HL-60/S4 treated with retinoic acid at 250 ng/mL for 4 days and 3 days (cell line): ENCODE results near the gene E2F2.

Experiments used
- in situ Hi-C: fragments of 300-500 bp; cut with MboI; formaldehyde crosslinking; loops from 2 replicates; pipeline ENCODE4 v1.7.0; 2022; ENCODE audit warnings: low sequenced_read_pairs

The E2F2 gene, protein sequence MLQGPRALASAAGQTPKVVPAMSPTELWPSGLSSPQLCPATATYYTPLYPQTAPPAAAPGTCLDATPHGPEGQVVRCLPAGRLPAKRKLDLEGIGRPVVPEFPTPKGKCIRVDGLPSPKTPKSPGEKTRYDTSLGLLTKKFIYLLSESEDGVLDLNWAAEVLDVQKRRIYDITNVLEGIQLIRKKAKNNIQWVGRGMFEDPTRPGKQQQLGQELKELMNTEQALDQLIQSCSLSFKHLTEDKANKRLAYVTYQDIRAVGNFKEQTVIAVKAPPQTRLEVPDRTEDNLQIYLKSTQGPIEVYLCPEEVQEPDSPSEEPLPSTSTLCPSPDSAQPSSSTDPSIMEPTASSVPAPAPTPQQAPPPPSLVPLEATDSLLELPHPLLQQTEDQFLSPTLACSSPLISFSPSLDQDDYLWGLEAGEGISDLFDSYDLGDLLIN

GRCh38 chr1:23530747-23531561 lies at the start of gene E2F2:
TSS of gene E2F2 (minus strand) at chr1:23531233. CDS start at chr1:23530793, 440 bp downstream.
- in situ Hi-C loops, result no loop called here

DNA sequence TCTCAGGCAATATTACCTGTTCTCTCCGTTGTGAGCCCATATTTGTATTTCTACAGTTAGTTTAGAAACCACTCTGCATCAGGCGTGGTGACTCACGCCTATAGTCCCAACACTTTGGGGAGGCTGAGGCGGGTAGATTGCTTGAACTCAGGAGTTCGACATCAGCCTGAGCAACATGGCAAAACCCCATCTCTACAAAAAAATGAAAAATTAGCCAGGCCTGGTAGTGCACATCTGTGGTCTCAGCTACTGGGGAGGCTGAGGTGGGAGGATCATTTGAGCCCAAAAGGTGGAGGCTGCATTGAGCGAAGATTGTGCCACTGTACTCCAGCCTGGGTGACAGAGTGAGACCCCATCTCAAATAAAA lies 47.9 kb upstream of the E2F2 start:
- in situ Hi-C loops, result no loop called here

DNA sequence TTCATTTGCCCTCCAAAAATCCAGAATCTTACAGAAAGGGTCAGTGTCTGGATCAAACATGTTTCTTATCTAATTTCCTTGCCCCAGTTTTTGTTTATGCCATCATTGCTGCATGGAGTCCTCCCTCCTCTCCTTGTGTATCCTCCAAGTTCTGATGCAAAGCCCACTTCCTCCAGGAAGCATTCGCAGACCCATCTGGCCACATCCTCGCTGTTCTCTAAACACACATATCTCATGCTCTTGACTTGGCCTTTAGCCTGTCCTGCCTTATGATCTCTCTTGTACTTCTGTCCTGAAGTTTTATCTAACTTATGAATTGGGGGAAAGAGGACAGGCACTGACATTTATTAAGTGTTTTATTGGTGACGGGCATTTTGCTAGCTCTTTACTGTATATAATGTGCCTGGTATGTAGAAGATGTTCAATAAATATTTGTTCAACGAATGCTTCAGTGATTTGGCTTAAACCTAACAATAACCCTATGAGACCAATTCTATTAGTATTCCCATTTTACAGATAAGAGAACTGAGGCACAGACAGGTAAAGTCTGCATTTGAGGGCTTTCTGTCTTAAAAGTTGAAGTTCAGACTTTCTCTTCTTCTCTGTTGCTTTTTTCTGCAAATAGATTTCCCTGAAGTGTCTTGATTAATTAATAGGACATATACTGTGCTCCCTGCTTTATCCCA lies 47.4 kb upstream of the E2F2 start:
- in situ Hi-C loops, result no loop called here

DNA sequence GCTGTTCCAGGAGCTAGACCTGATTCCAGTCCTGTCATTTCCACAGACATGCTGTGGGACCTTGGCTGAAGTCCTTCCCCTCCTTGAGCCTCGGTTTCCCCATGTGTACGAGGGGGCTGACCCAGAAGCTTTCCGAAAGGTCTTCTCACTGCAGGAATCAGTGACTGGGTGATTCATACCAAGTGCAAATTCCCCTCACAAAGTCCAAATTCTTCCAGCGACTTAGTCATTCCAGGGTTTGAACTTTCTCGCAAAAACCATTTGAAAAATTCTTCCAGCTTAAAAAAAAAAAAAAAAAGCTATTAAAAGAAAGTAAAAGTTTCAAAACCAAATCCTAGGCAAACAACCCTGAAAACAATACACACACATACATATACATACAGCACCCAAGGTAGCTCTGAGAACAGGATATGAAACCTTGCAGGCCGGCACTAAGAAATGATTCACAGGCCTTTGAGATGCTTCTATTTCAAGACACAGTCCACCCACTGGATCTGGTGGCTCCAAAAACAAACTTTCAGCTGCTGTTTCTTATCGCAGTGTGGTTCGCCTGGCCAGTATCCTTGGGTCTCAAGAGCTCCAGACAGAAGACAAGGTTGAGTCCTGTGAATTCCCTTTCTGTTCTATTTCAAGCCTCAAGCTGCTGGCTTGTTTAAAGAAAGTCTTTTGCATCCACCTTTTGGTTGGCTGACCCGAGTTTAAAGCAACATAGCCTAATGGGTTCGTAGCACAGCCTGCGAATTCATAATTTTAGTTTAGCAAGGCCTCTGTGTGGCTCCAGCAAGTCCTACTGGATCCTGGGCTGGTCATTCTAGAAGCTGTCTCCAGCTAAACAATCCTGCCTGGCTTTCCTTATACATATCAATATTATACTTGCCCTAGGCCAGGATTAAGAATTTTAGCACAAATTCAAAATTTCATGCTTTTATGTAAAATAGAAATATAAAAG lies 46.3 kb upstream of the E2F2 start:
- in situ Hi-C loops, result no loop called here

GRCh38 chr1:23576338-23577055 lies 45.5 kb upstream of the E2F2 start:
- in situ Hi-C loops, result no loop called here

DNA sequence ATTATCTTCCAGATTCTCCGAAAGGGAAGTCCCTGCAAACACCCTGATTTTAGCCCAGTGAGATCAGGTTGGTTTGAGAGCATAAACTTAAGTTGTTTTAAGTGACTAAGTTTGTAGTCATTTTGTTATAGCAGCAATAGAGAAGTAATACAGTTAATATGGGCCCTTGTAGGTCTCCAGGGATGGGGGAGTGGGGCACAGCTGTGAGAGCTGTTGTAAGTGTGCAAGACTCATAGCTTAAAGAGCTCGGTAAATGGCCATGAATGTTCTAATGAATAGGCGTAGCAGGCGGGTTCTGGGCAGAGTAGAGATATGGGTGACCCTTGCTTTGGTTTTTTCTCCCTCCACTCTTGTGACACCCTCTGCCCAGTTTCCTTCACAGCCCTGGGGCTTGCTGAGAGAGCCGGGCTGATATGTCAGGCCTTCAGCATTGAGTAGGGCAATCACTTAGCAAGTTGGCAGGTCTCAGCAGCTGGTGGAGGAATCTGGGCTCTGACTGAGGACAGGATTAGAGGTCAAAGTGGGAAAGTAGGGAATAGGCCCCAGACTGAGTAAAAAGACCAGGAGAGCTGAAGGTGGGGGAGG lies 44.3 kb upstream of the E2F2 start:
- in situ Hi-C loops, result no loop called here

GRCh38 chr1:23574265-23574754 lies 43.3 kb upstream of the E2F2 start:
- in situ Hi-C loops, result no loop called here

- in situ Hi-C loops, result no loop called here
Measured at GRCh38 chr1:23573574-23574182, 42.6 kb upstream of the E2F2 start.

DNA sequence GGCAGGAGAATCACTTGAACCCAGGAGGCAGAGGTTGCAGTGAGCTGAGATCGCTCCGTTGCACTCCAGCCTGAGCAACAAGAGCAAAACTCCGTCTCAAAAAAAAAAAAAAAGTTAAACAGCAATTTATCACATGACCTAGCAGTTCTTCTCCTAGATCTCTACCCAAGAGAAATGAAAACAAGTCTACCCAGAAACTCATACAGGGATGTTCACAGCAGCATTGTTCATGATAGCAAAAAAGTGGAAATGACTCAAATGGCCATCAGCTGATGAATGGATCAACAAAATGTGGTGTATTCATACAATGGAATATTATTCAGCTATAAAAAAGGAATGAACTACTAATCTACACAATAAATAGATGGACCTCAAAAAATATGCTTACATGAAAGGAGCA lies 40.4 kb upstream of the E2F2 start:
- in situ Hi-C loops, result no loop called here

DNA sequence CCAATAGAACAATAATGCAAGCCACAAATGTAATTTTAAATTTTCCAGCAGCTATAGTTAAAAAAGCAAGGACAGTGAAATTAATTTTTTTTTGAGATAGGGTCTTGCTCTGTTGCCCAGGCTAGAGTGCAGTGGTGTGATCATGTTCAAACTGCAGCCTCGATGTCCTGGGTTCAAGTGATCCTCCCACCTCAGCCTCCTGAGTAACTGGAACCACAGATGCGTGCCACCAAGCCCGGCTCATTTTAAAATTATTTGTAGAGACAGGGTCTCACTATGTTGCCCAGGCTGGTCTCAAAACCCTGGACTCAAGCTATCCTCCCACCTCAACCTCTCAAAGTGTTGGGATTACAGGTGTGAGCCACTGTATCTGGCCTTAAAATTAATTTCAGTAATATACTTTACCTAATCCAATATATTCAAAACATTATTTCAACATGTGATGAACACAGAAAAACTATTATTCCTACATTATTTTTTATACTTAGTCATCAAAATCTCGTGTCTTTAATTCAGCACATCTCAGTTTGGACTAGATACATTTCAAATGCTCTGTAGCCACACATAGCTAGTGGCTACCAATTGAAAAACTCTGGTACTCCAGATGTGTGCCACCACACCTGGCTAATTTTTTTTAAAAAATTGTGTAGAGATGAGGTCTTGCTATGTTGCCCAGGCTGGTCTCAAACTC lies 39.1 kb upstream of the E2F2 start:
- in situ Hi-C loops, result no loop called here

GRCh38 chr1:23568608-23569383 lies 37.8 kb upstream of the E2F2 start:
- in situ Hi-C loops, result no loop called here

DNA sequence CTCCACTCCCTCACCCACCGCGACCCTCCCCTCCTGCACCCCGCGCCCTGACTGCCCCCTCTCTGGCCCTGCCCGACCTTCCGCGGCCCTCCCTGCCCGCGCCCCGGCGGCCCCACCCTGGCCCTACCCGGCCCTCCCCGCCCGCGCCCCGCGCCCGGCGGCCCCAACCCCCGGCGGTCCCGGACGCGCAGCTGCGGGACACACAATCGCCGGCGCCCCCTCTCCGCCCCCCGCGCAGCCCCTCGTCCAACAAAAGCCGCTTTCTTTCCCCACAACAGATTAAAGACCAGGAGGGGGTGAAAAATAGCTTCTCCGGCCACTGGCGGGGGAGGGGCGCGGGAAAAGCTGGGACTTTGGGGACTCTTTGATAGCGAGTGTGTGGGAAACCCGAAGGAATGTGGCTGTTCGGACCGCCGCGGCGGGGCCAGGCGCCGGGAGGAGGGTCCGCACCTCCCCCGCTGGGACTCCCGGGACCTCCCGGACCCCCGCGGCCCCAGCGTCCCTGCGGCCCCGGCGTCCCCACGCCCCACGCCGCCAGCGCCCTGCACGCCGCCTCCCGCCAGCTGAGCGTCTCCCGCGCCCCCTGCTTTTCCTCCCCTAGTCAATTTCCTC lies 37.1 kb upstream of the E2F2 start:
- in situ Hi-C loops, result no loop called here

DNA sequence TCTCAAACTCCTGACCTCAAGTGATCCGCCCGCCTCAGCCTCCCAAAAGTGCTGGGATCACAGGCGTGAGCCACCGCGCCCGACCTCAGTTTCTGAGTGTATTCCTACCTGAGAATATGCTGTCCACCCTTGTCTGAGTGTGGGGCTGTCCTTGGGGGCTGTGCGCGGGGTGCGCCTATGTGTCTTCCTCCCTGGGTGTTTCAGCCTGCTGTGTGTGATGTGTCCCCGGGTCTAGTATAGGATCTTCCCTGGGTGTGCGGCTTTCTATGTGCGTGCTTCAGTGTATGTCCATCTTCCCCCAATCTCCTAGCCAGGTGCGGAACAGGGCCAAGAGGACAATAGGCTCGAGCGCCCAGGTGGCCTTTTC lies 36.6 kb upstream of the E2F2 start:
- in situ Hi-C loops, result no loop called here

DNA sequence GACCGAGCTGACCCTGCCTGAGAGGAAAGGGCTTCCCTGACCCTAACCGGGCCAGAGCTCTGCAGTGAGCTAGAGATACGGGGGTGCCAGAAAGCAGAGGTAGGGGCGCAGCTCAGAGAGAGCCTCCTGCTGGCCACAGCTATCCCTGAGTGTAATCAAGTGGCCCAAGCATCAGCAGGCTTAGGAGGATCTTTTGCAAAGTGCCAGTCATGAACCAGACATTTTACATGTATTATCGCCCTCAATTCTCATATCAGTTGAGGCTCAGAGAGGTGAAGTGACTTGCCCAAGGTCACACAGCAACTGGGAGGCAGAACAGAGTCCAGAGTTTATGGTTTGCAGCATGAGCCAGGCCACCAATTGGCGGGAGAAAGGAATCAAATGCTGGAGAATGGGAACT lies 35.3 kb upstream of the E2F2 start:
- in situ Hi-C loops, result no loop called here

- in situ Hi-C loops, result no loop called here
Measured at GRCh38 chr1:23565776-23566175, 34.7 kb upstream of the E2F2 start.

- in situ Hi-C loops, result no loop called here
Measured at GRCh38 chr1:23564529-23565122, 33.6 kb upstream of the E2F2 start.
